ENCODE data around the gene ZNF607.
"Not testable (repeated sequence)": the region's sequence is repeated elsewhere in the genome, so short reads cannot be mapped to it uniquely, and the experiment has no call there.

The ZNF607 gene

DNA sequence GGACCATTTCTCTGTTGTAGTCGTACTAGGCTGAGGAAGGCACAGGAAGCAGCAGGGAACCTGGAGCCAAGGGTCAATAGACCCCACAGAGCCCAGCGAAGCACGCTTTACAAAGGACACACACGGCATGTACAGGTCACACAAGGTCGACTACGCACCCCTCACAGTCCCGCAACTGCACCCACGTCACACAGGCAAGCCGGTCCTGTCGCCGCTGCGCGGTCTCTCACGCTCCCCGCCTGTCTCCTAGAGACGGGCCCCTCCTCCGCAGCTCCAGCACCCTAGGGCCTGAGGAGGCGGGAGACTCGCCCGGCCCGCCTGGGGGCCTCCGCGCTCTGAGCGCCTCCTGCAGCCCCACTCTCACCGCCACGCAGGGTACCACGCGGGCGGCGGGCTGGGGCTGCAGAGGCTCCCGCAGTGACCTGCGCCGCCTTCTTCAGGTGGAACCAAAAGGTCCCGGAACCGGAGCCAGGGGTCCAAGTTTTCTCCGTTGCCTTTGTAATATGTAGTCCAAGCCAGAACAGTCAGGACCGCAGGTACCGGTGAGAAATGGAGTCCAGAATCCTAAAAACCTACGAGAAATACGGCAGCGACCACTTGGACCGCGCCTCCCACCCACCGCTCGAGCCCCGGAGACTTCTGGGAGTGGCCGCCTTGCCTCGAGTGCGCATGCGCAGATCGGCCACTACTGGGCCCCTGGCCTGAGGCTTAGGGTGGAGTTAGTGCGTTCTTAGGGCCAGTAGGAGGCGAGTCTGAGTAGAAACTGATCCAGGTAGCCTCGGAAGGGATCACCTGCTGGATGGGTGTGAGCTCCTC, at the start of gene ZNF607:
Gene ZNF607, minus strand, starts transcription at position 651 of the 816 bp plus-strand sequence. CDS start 8,143 bp downstream, outside the sequence.
- peak; percentile 87 for DNase-seq (ENCODE audit: low spot score)

DNA sequence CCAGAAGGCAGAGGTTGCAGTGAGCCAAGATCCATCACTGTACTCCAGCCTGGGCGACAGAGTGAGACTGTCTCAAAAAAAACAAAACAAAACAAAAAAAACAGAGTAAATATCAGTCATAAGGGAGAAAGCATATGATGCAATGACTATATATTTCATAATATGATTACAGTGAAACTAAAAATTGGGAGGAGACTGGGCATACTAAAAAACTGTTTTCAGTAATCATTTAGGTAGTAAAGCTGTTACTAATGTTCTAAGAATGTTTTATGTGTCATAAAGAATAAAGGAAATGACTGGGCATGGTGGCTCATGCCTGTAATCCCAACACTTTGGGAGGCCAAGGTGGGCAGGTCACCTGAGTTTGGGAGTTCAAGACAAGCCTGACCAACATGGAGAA, 43.9 kb upstream of the ZNF607 start:
- DNase-seq (ENCODE audit: low spot score), result no peak

DNA sequence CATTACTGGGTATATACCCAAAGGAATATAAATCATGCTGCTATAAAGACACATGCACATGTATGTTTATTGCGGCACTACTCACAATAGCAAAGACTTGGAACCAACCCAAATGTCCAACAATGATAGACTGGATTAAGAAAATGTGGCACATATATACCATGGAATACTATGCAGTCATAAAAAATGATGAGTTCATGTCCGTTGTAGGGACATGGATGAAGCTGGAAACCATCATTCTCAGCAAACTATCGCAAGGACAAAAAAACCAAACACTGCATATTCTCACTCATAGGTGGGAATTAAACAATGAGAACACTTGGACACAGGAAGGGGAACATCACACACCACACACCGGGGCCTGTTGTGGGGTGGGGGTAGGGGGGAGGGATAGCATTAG, 38.1 kb upstream of the ZNF607 start:
- not testable (repeated sequence) for DNase-seq (ENCODE audit: low spot score)

DNA sequence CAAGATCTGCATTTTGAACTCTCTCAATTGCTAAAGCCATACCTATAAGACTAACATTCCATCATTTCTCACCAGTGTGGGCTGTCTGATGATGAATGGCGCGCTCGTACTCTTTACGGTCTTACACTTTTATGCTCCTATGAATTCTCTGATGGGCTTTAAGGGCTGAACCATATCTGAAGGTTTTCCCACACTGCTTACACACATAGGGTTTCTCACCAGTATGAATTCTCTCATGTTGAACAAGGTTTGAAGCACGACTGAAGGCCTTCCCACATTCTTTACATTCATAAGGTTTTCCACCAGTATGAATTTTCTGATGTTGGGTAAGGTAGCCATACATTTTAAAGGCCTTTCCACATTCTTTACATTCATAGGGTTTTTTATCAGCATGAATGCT, 18.8 kb upstream of the ZNF607 start:
- no peak for DNase-seq (ENCODE audit: low spot score)

DNA sequence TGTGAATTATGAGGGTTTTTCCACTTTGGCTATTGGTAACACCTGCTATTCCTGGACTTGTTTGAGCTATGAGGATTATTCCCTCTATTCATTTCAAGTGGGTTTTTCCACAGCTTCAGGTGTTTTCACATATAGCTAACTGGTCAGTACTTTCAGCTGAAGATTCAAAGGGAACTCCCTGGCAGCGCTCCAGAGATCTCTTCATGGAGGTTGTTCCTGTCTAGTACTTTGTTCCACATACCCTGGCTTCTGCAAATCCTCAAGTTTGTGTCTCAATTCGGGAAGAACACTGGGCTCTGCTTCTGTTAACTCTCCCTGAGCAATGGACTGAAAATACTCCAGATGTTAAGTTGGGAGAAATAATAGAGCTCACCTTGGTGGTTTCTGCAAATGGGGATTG, 5.6 kb upstream of the ZNF607 start:
- DNase-seq (ENCODE audit: low spot score), result no peak

DNA sequence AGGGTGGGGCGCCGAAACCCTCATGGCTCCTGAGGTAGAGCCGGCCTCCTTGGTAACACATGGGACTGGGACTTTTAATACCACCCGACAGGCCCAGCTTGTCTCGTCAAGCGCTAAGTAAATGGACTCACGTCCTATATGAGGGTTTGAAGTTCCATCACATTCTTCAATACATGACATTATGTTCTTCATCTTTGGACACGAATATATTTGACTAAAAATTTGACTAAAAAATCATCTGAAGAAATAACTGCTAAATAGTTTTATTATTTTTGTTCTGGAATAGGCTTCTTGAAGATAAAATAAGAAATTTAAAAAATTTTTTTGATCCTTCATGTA, 335 bp upstream of the ZNF607 start:
- no peak for DNase-seq (ENCODE audit: low spot score)

DNA sequence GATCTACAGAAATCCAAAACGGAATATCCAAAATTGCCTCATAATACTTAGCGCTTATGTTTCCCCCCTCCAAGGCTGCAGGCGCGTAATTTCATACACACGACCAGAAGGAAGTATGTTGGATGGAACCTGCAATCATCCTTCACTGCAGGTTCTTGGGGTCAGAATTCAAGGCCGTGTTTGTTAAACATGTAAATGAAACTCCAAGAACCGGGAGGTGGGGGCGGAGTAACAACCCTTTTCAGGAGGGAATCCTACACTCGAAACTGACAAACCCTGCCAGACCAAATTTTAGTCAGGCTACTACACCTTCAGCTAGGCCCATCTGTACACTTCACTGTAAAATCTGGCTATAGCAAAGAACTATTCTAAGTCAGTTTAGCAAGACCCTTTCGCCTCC, 1.3 kb downstream of the ZNF607 start:
- no peak for DNase-seq (ENCODE audit: low spot score)

DNA sequence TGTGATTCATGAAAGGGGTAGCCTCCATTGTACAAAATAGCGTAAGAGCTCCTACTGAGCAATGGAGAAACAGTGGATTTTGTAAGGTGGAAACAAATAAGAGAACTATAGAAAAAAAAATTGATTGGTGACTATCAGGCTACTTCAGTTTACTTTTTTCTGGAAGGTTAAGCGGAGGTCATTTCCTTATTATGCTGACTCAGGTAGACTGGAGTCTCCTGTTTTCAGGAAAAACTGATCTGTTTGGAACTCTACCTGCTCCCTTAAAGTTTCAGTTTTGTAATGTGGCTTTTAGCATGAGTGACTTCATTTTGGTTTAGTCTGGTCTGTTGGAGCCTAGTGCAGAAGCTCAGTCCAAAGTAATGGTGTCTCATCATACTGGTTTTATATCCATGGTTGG, 3.4 kb downstream of the ZNF607 start:
- DNase-seq (ENCODE audit: low spot score), result no peak

DNA sequence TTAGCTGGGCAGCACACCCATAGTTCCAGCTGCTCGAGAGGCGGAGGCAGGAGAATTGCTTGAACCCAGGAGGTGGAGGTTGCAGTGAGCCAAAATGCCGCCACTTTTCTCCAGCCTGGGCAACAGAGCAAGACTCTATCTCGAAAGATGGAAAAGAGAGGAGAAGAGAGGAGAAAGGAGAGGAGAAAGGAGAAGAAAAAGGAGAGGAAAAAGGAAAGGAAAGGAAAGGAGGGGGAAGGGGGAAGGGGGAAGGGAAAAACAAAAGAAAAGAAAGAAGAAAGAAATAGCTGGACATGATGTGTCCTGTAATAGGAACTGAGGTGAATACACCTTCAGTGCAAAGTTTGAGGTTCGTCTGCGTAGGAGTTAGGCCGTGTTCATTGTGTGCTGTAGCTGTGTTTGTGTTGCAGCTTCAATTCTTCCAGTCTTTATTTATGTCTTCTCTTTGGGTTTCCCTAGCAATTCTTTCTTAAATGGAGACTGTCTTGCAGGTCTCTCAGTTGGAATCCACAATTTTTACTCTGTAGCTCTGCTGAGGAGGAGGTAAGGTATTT, 13.4 kb downstream of the ZNF607 start:
- no peak for DNase-seq (ENCODE audit: low spot score)

DNA sequence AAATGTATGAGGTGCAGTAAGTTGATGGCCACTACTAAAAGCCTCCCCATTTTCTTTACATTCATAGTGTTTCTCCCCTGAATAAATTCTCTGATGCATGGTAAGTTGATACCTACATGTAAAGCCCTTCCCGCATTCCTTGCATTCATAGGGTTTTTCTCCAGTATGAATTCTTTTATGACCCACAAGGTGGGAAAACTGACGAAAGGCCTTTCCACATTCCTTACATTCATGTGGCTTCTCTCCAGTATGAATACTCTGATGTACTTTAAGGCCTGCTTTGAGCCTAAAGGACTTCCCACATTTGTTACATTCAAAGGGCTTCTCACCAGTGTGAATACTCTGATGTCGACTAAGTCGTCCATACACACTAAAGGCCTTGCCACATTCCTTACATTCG, 20.5 kb downstream of the ZNF607 start:
- DNase-seq (ENCODE audit: low spot score), result no peak

DNA sequence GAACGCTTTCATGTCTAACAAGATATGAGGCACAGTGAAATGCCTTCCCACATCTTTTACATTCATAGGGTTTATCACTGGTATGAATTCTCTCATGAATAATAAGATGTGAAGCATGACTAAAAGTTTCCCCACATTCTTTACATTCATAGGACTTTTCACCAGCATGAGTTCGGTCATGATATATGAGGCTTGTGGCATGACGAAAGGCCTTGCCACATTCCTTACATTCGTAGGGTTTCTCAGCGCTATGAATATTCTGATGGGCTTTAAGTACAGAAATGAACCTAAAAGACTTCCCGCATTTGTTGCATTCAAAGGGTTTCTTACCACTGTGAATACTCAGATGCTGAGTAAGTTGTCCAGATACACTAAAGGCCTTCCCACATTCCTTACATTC, 21.3 kb downstream of the ZNF607 start:
- DNase-seq (ENCODE audit: low spot score), result no peak

DNA sequence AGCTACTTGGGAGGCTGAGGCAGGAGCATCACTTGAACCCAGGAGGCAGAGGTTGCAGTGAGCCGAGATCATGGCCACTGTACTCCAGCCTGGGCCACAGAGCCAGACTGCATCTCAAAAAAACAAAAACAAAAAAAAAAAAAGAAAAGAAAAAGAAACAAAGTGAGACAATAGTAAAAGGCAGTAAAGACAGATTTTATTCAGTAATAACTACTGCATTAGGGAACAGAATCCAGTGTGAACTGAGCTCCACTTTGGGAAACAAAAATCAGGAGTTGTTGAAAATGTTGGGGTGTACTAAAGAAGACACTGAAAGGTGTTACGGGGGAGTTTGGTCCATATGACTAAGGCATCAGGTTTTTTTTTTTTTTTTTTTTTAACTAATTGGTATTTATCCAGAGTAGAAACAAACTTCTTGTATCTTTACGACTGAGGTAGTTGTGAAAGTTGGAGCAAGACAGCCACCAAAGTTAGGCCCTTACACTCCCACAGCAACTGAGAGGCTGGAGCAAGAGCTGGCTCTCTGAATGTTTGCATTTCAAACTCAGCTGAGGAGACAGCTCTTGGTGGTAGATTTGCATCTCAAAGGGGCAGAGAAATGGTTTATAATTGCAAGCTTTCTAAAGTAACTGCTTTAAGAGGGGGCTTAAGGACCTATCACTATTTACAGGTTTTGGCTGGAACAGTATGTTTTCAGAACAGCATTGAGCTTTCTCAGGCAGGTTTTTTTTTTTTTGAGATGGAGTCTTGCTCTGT, 24.2 kb downstream of the ZNF607 start:
- no peak for DNase-seq (ENCODE audit: low spot score)

DNA sequence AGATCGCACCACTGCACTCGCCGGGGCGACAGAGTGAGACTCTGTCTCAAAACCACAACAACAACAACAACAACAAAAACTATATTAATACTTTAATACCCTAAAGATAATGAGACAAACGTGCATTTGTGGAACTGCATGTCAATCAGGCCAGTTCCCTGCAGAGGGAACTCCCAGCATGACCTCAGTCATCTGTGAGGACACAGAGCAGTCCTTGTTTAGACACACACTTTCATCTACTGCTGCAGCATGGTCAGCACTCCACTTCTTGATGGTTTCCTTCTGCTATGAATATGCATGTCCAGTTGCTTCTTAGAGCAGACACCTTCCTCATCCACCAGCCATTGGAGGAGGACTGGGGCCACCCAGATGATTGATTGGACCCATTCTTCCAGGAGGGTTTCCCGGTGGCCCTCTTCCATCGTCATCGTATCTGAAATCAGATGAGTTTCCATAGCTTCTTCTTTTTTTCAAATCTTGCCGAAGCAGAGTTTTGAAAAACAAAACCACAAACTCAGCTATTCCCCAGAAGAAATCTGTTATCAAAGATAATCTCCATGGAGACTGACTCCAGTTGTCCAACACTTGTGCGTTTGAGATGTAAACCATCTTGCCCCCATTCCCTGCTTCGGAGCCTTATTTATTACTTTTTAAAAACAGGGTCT, 26.5 kb downstream of the ZNF607 start:
- DNase-seq (ENCODE audit: low spot score), result peak; percentile 44

DNA sequence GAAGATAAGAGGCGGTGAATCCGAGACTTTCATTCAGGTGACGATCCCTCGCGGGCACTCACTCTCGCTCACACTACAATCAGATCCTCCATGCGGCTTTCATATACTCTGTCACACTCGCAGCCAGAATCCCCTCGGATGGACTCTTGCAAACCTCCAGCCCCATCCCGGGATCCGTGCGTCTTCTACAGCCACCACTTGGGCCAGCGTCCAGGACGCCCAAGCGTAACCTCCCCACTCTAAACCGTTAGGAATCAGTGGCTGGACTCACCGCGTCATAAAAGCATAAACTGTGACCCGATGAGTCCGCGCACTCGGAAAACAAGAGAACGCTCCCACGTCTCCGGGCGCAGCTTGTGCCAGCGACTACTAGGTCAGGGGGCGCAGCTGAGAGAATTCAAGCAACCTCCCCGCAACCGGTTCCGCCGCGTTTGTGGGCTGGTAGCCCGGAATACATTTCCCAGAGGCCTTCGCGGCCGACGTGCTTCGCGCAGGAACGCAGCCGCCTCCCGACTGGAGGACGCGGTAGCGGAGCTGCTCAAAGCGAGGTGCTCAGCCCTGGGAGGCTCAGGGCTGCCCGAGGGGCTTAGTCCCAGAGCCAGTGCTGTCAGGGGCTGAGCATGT, 27.6 kb downstream of the ZNF607 start:
- DNase-seq (ENCODE audit: low spot score), result peak; percentile 90

DNA sequence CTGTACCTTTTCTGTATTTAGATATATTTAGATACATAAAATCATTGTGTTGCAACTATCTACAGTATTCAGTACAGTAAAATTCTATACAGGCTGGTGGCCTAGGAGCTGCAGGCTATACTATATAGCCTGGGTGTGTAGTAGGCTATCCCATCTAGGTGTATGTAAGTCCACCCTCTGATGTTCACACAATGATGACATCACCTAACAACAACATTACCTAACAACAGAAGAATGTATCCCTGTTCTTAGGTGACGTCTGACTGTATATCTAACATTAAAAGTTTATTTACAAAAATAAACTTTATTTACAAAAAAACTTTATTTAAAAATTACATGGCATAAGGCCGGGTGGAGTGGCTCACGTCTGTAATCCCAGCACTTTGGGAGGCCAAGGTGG, 36.0 kb downstream of the ZNF607 start:
- no peak for DNase-seq (ENCODE audit: low spot score)

DNA sequence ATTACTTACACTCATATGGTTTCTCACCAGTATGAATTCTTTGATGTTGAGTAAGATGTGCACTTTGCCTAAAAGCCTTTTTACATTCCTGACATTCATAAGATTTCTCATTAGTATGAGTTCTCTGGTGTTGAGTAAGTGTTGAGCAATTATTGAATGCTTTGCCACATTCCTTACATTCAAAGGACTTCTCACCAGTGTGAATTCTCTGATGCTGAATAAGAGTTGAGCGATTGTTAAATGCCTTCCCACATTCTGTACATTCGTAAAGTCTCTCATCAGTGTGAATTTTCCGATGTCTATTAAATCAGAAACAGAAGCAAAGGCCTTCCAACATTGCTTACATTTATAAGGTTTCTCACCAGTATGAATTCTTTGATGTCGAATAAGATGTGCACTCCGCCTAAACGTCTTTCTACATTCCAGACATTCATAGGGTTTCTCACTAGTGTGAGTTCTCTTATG, 50.1 kb downstream of the ZNF607 start:
- DNase-seq (ENCODE audit: low spot score), result no peak

DNA sequence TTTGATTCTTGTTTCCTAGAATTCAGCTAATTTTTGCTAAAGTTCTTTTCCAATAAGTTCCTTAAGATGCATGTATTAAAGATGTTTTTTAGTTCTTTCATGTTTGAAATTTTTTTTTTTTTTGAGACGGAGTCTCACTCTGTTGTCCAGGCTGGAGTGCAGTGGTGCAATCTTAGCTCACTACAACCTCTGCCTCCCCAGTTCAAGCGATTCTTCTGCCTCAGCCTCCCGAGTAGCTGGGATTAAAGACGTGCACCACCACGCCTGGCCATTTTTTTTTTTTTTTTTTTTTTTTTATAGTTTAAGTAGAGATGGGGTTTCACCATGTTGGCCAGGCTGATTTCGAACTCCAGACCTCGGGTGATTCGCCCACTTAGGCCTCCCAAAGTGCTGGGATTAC, 62.4 kb downstream of the ZNF607 start:
- not testable (repeated sequence) for DNase-seq (ENCODE audit: low spot score)

DNA sequence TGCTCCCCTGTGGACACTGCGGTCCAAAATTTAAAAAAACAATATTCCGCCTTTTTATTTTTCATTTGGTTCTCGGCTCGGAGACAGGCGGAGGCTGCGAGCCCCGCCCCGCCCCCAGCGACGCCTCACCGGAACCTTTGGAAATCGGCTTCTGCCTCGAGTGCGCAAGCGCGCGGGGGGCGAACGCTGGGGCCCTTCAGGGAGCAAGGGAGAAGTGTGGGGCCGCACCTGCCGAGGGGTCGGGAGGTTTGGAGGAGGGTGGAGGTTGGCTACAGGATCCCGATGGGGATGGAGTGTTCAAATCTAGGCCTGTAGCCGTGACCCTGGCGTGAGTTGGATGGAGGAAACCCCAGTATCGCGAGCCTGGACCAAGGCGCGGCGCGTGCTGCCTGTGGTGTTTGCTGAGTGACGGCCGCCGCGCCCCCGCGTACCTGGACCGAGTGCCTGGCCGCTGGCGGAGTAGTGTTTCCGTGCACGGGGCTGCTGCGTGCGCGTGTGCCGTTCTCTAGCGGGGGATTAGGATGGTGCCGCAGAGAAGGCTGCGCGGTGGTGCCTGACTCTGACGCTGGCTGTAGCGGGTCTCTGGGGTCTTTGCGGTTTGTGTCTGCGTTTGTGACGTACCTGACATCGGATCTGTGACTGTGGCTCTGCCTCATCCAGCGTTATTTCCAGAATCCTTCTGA, 63.7 kb downstream of the ZNF607 start:
- peak; percentile 89 for DNase-seq (ENCODE audit: low spot score)

DNA sequence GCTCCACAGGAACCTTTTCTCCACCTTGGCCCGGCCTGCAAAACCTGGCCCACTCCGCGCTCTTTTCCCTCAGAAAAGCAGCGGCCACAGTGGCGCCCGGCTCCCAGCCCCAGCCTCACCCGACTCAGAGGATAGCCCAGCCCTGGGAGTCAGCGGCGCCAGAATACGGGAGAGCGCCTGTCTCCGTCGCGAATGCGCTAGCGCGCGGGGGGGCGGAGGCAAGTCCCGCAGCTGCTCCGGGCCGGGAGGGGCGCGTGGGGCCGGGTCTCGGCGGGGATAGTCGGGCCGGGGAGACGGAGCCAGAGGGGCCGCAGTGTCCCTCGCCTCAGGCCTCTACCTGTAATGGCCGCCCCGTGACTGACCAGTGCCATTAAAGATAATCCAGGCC, 64.3 kb downstream of the ZNF607 start, which contains the start of gene ZFP30:
Gene ZFP30, minus strand, starts transcription at position 165 of the 388 bp plus-strand sequence. CDS start 7,643 bp downstream, outside the sequence.
- peak; percentile 95 for DNase-seq (ENCODE audit: low spot score)

DNA sequence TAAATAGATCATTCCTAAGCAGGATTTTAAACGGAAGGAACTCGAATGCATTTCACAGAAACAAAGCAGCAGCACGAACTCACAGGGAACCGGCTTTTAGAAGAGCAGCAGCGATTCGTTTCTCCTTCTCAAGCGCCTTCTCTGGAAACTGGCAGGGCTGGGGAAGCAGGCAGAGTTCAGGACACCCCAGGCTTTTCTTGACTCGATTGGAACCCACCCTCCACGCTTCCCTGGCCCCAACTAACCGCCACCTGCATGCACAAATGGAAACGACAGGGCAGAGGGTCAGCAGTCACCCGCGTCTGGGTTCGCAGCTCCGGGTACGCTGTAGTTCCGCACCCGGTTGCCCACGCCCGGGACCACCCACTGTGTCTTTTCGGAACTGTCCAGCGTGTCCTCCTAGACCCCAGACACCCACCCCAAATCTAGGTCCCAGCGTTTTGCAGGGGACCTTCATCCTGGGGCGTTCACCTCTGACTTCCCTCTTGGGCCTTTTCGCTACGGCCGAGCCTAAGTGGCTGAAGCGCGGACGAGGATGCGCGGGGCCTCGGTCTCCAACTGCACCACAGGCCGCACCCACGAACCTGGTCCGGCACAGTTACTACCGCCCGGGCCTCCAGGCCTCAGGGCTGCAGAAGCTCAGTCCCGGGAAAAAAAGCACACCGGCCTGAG, 64.8 kb downstream of the ZNF607 start:
- peak; percentile 19 for DNase-seq (ENCODE audit: low spot score)

DNA sequence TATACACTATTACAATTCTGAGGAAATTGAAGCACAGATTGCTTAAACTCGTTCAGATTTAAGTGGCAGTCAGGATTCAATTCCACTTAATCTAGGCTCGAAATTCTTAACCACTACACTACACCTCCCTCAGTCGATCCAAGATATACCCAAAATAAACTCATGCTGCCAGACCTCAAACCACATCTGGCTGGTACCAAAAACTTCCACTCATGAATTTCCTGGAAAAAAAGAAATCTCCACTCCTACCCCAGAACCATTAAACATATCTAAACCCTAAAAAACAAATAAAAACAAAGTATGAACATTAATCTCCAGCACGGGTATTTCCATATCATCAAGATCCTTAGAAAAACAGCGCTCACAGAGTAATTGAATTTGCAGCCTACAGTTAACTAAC, 65.4 kb downstream of the ZNF607 start:
- DNase-seq (ENCODE audit: low spot score), result no peak
